Ovary (tissue), 9 donors: ENCODE measurements around the gene PRPF19. TPM values are rescaled to one million over a fixed set of nuclear protein-coding genes. Genes with fewer than 3 reads are reported as not detected.

Source experiments
- DNase-seq, 5 donors: peaks; one replicate each; pipeline ENCODE4 v3.0.0-alpha.2; 2019 to 2020
- H3K27ac ChIP-seq, 2 donors: fragments of 200-600 bp; one replicate each; pipeline versions ENCODE4 v1.5.1 to v1.8.0; 2019 to 2022
- H3K27me3 ChIP-seq: fragments of 200-600 bp; one replicate; pipeline ENCODE4 v1.8.0; 2022
- H3K36me3 ChIP-seq: fragments of 200-600 bp; sonication (generic); one replicate; pipeline ENCODE4 v1.5.1; 2019
- H3K4me1 ChIP-seq: one replicate; pipeline ENCODE4 v1.8.1; 2013; ENCODE audit warnings: mild to moderate bottlenecking, moderate library complexity; ENCODE audit not compliant: insufficient read depth
- H3K4me3 ChIP-seq: fragments of 200-600 bp; sonication (generic); one replicate; pipeline ENCODE4 v1.5.1; 2017
- H3K9me3 ChIP-seq, 2 donors: fragments of 200-600 bp in 1 of 2; sonication (generic) in 1 of 2; one replicate each; pipeline versions ENCODE4 v1.5.1 to v1.8.1; 2013 to 2019; ENCODE audit warnings: mild to moderate bottlenecking in 1 of 2, moderate library complexity in 1 of 2
- CTCF ChIP-seq, 3 donors: fragments of 450-650 bp in 2 of 3; fragments of 200-600 bp in 1 of 3; IDR thresholded peaks; one replicate each; pipeline versions ENCODE4 v1.5.1 to v1.8.0; 2016 to 2022; ENCODE audit warnings: antibody characterized with exemption in 3 of 3, mild to moderate bottlenecking in 1 of 3
- EP300 ChIP-seq: sonication (generic); formaldehyde crosslinking; IDR thresholded peaks from one replicate; pipeline ENCODE4 v1.6.1; 2017; ENCODE audit warnings: antibody characterized with exemption
- POLR2A ChIP-seq: fragments of 450-650 bp; IDR thresholded peaks from one replicate; pipeline ENCODE4 v1.6.1; 2017; ENCODE audit warnings: antibody characterized with exemption, mild to moderate bottlenecking, moderate library complexity
- WGBS, 3 donors: extraction: QIAGEN DNeasy Blood & Tissue Kit in 1 of 3; methylation state at CpG; one replicate each; pipeline versions ENCODE4 v1.1.5 to v1.1.7; 2013 to 2017; 5-methylcytosine and 5-hydroxymethylcytosine counted together
- intact Hi-C, 4 donors: fragments of 100-400 bp; cut with DNase I; formaldehyde crosslinking; loops; one replicate each; pipeline versions ENCODE4 v1.11.0 to v1.15.1; 2022 to 2023
- polyA plus RNA-seq, 2 donors: library from polyadenylated mRNA; stranded (reverse); fragments of 200-250 nt in 1 of 2; fragments of 350-450 nt in 1 of 2; fragmentation: Illumina TruSeq in 1 of 2; extraction: RNeasy Lipid Tissue Mini Kit (QIAGEN cat#74804) in 1 of 2; gene quantifications; one replicate each; pipeline ENCODE4 v1.2.3, GENCODE V29; 2013 to 2014
- total RNA-seq, 7 donors: library from RNA; depleted of rRNA in 2 of 7; stranded (reverse); fragments of >200 nt in 2 of 7; fragmentation: NEBNext Ultra II Directional in 3 of 7; extraction: Animal tissue kit (Norgen Biotek cat#: 25700) in 3 of 7; gene quantifications; one replicate each; pipeline versions ENCODE4 v1.1.0 to v1.2.4, GENCODE V29; 2016 to 2023
- donor health status: DM: no; HTN: no; CAD: no; lungs with moderate emphysema.
- donor health status: DM: no; HTN: no; CAD: no.
- donor health status: Bipolar disorder and iron deficiency.
- donor health status: DM: yes; HTN: yes; CAD: no.
- donor health status: DM: no; HTN: no; CAD: no.
- donor health status: DM: yes; HTN: yes; CAD: no.

PRPF19 gene
- total and polyA plus RNA-seq, 9 donors, result 44.1 to 109 (median 91.6) TPM

- DNase-seq, result no peak
- Histone ChIP-seq H3K27ac (peak overlapping the region in 1 of 2 donors; percentile 20), H3K27me3 (no peaks in the 10 kb centered on the region), H3K9me3 (no peaks in the 10 kb centered on the region), H3K36me3 (no peaks in the 10 kb centered on the region), H3K4me1 (peaks cover 4% of the 10 kb centered on the region), H3K4me3 (no peak overlapping the region)
- intact Hi-C loops, result no loop called here
- WGBS, 3 donors, result 59 to 77% (median 63%) methylated on average over 8 of the region's 8 CpGs
- TF ChIP-seq EP300, result no peak
- no peak for TF ChIP-seq CTCF (IDR thresholded peaks at IDR 0.05)
- no peak for TF ChIP-seq POLR2A
Observed at GRCh38 chr11:60880643-60881282, 25.6 kb downstream of the PRPF19 start.

- Histone ChIP-seq H3K4me1 (peaks cover 4% of the 10 kb centered on the region), H3K27ac (peak overlapping the region in 1 of 2 donors; percentile 20), H3K36me3 (no peaks in the 10 kb centered on the region), H3K9me3 (no peaks in the 10 kb centered on the region), H3K27me3 (no peaks in the 10 kb centered on the region), H3K4me3 (no peak overlapping the region)
- intact Hi-C loops, result no loop called here
- no peak for DNase-seq
- 63 to 74% (median 70%) methylated on average over 5 of the region's 5 CpGs for WGBS, 3 donors
- TF ChIP-seq POLR2A, result no peak
- TF ChIP-seq EP300, result no peak
- no peak for TF ChIP-seq CTCF (IDR thresholded peaks at IDR 0.05)
Observed at GRCh38 chr11:60879971-60880588, 26.3 kb downstream of the PRPF19 start.

GRCh38 chr11:60879104-60879503, 27.3 kb downstream of the PRPF19 start:
- 71 to 74% (median 74%) methylated on average over 1 of the region's 1 CpG for WGBS, 3 donors
- no peak overlapping the region for H3K4me3 ChIP-seq
- no peaks in the 10 kb centered on the region for H3K36me3 ChIP-seq
- H3K9me3 ChIP-seq, result no peaks in the 10 kb centered on the region
- no peaks in the 10 kb centered on the region for H3K27me3 ChIP-seq
- peak overlapping the region; percentile 9 to 61 for H3K27ac ChIP-seq
- peaks cover 4% of the 10 kb centered on the region for H3K4me1 ChIP-seq
- no peak for DNase-seq
- intact Hi-C loops, result no loop called here
- TF ChIP-seq POLR2A (no peak), EP300 (no peak), CTCF (IDR thresholded peaks at IDR 0.05) (no peak)

- DNase-seq, result peak in 1 of 5 donors; percentile 41
- 18 to 22% (median 19%) methylated on average over 5 of the region's 5 CpGs for WGBS, 3 donors
- Histone ChIP-seq H3K4me3 (no peak overlapping the region), H3K4me1 (peaks cover 4% of the 10 kb centered on the region), H3K27ac (peak overlapping the region; percentile 61 to 78), H3K27me3 (no peaks in the 10 kb centered on the region), H3K36me3 (no peaks in the 10 kb centered on the region), H3K9me3 (no peaks in the 10 kb centered on the region)
- no peak for TF ChIP-seq CTCF (IDR thresholded peaks at IDR 0.05)
- TF ChIP-seq POLR2A, result no peak
- no peak for TF ChIP-seq EP300
- intact Hi-C loops, result no loop called here
Observed at GRCh38 chr11:60878245-60879101, 27.9 kb downstream of the PRPF19 start.
